Neutrophil (primary cell): ENCODE results near the gene AMN1.
A peak's percentile ranks its signal among the peaks of the same experiment; 100 is the strongest.
"Not testable (repeated sequence)": the region's sequence is repeated elsewhere in the genome, so short reads cannot be mapped to it uniquely, and the experiment has no call there.

Source experiments
- H3K27ac ChIP-seq: fragments of 200-600 bp; sonication (generic); 2 replicates; pipeline ENCODE4 v1.5.1; 2016; ENCODE audit warnings: mild to moderate bottlenecking, moderate library complexity
- H3K27me3 ChIP-seq: fragments of 200-600 bp; sonication (generic); 2 replicates; pipeline ENCODE4 v1.6.0; 2016; ENCODE audit warnings: mild to moderate bottlenecking
- H3K36me3 ChIP-seq: fragments of 200-600 bp; sonication (generic); 2 replicates; pipeline ENCODE4 v1.5.1; 2017
- H3K4me1 ChIP-seq, 2 experiments: fragments of 200-600 bp in 1 of 2; sonication (generic) in 1 of 2; 1 replicate in 1 of 2; 2 replicates in 1 of 2; pipeline versions ENCODE4 v1.5.1 to v1.6.1; 2013 to 2016; ENCODE audit warnings: low read depth in 1 of 2, low read length in 1 of 2, mild to moderate bottlenecking in 1 of 2, moderate library complexity in 1 of 2; ENCODE audit not compliant: control insufficient read depth in 1 of 2, insufficient read depth in 1 of 2
- H3K4me3 ChIP-seq, 2 experiments: fragments of 200-600 bp in 1 of 2; sonication (generic) in 1 of 2; 1 replicate in 1 of 2; 2 replicates in 1 of 2; pipeline ENCODE4 v1.5.1; 2013 to 2016; ENCODE audit warnings: low read depth in 1 of 2, low read length in 1 of 2, mild to moderate bottlenecking in 1 of 2, moderate library complexity in 1 of 2
- H3K9me3 ChIP-seq: fragments of 200-600 bp; sonication (generic); 2 replicates; pipeline ENCODE4 v1.5.1; 2016
- TF ChIP-seq, protein P1 (sequence below): fragments of 200-600 bp; sonication (generic); IDR thresholded peaks from 2 replicates; pipeline ENCODE4 v1.5.1; 2016; ENCODE audit warnings: antibody characterized with exemption

AMN1 gene

DNA sequence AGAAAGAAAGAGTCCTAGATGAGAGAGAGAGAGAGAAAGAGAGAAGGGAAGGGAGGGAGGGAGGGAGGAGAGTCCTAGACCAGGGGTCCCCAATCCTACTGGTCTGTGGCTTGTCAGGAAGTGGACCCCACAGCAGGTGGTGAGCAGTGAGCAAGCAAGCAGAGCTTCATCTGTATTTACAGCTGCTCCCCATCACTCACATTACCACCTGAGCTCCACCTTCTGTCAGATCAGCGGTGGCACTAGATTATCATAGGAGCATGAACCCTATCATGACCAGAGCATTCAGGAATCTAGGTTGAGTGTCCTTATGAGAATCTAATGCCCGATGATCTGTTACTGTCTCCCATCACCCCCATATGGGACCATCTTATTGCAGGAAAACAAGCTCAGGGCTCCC is 39.2 kb upstream of the AMN1 start:
- no peaks in the 10 kb centered on the region for H3K4me1 ChIP-seq
- H3K27ac ChIP-seq = peak overlapping the region; percentile 20
- no peaks in the 10 kb centered on the region for H3K27me3 ChIP-seq
- no peaks in the 10 kb centered on the region for H3K9me3 ChIP-seq
- TF ChIP-seq, protein P1, sequence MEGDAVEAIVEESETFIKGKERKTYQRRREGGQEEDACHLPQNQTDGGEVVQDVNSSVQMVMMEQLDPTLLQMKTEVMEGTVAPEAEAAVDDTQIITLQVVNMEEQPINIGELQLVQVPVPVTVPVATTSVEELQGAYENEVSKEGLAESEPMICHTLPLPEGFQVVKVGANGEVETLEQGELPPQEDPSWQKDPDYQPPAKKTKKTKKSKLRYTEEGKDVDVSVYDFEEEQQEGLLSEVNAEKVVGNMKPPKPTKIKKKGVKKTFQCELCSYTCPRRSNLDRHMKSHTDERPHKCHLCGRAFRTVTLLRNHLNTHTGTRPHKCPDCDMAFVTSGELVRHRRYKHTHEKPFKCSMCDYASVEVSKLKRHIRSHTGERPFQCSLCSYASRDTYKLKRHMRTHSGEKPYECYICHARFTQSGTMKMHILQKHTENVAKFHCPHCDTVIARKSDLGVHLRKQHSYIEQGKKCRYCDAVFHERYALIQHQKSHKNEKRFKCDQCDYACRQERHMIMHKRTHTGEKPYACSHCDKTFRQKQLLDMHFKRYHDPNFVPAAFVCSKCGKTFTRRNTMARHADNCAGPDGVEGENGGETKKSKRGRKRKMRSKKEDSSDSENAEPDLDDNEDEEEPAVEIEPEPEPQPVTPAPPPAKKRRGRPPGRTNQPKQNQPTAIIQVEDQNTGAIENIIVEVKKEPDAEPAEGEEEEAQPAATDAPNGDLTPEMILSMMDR = no peak
- no peak overlapping the region for H3K4me3 ChIP-seq
- no peaks in the 10 kb centered on the region for H3K36me3 ChIP-seq

DNA sequence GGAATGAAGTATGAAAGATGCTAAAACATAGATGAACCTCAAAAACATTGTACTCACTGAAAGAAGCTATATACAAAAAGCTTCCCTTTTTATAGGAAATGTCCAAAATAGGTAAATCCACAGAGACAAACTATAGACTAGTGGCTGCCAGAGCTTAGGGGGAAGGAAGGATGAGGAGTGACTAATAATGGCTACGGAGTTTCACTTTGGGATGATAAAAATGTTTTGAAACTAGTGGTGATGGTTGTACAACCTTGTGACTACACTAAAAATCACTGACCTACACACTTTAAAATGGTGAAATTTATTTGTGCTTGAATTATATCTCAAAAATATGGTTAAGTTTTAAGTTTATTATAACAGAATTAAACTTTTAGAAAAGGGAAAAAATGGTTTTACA is 37.1 kb upstream of the AMN1 start:
- Histone ChIP-seq H3K9me3 (no peaks in the 10 kb centered on the region), H3K27ac (no peak overlapping the region), H3K36me3 (no peaks in the 10 kb centered on the region), H3K4me3 (no peak overlapping the region), H3K27me3 (no peaks in the 10 kb centered on the region), H3K4me1 (no peaks in the 10 kb centered on the region)
- TF ChIP-seq, protein P1 = no peak

DNA sequence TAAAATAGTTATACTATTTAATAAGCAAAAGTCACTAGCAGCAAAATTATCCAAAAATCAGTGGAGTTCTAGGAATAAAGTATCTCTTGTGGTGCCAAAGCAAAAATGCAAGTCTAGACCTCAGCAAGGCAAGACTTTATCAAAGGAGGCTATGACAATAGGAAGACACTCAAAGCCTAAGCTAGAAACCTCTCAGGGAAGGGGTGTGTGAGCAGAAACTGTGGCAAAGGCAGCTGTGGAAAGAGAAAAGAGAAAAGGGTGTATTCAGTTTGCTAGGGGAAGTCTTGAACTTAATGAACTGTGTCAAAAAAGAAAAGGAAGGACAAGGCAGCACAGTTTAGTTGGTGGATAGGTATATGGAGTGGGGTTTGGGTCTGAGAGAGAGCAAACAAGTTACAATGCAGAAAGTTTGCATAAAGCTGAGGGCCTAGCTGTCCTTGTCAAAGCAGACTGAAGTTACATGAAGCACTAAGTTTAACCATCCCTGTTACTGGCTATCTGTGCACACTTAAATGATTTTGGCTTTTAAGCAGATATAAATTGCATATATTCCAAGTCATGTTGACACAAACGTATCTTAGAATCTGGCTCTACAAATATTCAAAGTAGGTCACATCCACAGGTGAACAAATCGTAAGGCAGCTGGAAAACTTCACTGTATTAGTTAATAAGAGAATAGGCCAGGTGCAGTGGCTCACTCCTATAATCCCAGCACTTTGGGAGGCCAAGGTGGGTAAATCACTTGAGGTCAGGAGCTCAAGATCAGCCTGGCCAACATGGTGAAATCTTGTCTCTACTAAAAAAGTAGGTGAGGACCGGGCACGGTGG is 31.0 kb upstream of the AMN1 start:
- Histone ChIP-seq H3K27me3 (no peaks in the 10 kb centered on the region), H3K36me3 (no peaks in the 10 kb centered on the region), H3K9me3 (no peaks in the 10 kb centered on the region), H3K27ac (peak overlapping the region; percentile 54), H3K4me3 (no peak overlapping the region), H3K4me1 (peaks cover 0 to 4% of the 10 kb centered on the region in 2 experiments)
- TF ChIP-seq, protein P1 = no peak

DNA sequence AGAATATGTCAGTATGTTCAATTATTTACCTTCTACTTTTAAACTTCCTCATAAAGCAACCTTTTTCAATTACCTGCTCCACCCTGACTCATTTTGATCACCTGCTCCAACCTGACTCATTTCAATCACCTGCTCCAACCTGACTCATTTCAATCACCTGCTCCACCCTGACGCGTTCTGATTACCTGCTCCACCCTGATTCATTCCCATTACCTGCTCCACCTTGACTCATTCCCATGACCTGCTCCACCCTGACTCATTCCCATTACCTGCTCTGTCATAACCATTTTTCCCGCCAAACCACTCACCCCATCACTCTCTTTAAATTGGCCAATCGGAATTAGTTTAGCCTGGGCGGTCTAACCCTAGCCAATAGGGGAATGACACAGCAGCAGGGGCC is 29.5 kb upstream of the AMN1 start:
- not testable (repeated sequence) for H3K27ac ChIP-seq, H3K4me1 ChIP-seq, H3K36me3 ChIP-seq, H3K27me3 ChIP-seq, H3K4me3 ChIP-seq, H3K9me3 ChIP-seq

DNA sequence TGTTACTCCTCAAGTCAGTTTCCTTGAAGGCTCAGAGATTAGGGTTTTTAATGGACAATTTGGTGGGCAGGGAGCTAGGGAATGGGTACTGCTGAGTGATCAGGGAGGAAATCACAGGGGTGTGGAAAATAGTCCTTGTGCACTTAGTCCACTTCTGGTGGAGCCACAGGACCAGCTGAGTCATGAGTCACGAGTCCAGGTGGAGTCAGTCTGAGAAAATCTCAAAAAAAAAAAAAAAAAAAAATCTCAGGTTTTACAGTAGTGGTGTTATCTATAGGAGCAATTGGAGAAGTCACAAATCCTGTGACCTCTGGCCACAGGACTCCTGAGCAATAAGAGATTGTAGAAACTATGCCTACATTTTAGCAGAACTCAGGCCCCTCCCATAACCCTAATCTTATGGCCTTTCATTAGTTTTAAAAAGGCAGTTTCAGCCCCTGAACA is 28.2 kb upstream of the AMN1 start:
- peak overlapping the region; percentile 6 for H3K27ac ChIP-seq
- H3K9me3 ChIP-seq = no peaks in the 10 kb centered on the region
- no peaks in the 10 kb centered on the region for H3K36me3 ChIP-seq
- peaks cover 6 to 10% of the 10 kb centered on the region in 2 experiments for H3K4me1 ChIP-seq
- no peaks in the 10 kb centered on the region for H3K27me3 ChIP-seq
- TF ChIP-seq, protein P1 = no peak
- H3K4me3 ChIP-seq = no peak overlapping the region

DNA sequence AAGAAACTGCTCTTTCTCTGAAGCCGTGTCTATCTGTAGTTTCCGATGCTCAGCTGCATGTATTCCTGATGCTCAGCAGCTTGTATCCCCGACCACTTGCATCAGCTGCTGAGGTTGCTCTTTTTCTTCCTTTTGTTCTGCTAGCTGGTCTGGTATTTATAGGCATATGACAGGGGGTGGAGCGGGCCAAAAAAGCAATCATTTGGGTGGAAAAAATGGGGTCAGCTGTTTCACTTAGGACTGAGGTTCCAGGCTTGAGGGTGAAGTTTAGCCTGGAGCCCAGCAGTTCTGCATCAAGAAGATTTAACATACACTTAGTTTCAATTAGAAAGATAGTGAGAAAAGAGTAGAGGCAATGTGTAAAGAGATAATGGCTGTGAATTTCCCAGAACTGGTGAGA is 23.6 kb upstream of the AMN1 start:
- Histone ChIP-seq H3K4me3 (no peak overlapping the region), H3K27ac (peak overlapping the region; percentile 99), H3K27me3 (no peaks in the 10 kb centered on the region), H3K36me3 (no peaks in the 10 kb centered on the region), H3K4me1 (peaks cover 50 to 51% of the 10 kb centered on the region in 2 experiments), H3K9me3 (no peaks in the 10 kb centered on the region)
- TF ChIP-seq, protein P1 = no peak
